Activated CD4-positive, CD25-positive, alpha-beta regulatory T cell treated with anti-CD3 and anti-CD28 coated beads, Interleukin-2, amount 50 U/mL, for 16 hours (primary cell): ENCODE measurements around the gene XPR1.

ENCODE experiments used
- DNase-seq: peaks from one replicate; pipeline ENCODE4 v3.0.0-alpha.2; 2020; ENCODE audit warnings: low read depth, low spot score

The XPR1 gene

DNA sequence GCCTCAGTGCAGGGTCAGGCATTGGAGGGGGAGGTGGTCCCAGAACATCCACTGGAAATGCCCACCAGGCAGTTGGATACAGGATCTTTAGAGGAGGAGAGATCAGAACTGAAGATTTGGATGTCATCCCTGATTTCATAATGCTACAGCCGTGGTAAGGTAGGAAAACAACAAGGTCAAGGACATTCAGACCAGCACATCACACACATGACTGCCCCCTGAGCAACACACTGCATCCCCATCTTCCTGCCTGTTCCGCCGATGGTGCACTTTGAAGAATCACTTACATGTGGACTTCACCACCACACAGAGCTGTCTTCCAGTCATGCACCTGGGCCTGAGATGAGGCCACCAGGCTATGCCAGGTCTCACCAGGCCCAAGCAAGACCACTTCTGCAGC lies 297.6 kb downstream of the XPR1 start:
- no peak for DNase-seq

DNA sequence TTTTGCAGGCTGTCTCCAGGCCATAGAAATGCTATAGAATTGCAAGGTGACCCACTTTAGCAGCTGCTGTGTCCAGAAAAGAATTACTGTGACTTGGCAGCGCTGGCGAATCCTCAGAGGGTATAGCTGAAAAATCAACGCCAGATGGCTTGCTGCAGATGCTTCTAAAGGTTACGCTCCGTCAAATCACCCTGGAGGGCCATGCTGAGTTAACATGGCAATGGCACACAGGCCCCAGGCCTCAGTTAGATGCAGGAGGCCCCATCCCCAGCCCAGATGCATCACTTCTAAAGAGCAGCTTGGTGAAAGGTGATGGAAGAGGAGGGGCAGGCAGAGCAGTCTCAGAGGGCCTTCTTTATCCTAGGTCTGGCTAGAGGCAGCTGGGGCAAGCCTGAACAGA lies 298.9 kb downstream of the XPR1 start:
- DNase-seq, result no peak

DNA sequence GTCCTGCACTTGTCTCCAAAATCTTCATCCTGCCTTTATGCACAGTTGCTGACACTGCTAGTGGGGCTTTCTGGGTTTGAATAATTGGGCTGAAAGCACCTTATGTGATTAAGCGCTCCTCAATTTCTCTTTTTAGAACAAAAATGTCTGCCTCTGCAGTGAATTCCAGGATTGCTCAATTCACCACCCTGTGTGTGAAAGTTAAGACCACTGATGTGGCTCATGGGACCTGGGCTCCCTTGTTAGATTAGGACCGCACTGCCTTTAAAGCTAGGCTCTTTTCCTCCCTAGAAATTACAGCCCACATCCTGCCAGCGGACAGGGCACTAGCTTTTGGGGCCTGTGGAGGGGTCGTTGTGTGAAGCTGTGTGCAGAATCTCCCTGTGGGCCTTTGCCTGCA lies 299.7 kb downstream of the XPR1 start:
- DNase-seq, result no peak

DNA sequence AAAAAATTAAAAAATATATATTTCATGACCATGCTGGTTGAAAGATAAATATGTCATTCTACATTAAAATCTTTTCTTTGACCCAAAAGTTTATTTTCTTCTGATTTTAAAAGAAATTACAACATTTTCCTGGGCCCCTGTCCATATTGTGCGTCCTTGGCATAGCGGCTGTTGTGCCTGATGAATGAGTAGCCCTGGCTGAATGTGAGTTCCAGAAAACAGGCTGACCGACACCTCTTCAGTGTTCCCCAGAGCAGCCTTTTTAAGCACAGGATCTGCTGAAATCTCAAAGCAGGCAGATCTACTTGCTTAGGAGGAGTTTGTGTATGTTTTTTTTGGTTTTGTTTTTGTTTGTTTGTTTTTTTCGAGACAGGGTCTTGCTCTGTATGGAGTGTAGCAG lies 300.6 kb downstream of the XPR1 start:
- DNase-seq, result no peak

DNA sequence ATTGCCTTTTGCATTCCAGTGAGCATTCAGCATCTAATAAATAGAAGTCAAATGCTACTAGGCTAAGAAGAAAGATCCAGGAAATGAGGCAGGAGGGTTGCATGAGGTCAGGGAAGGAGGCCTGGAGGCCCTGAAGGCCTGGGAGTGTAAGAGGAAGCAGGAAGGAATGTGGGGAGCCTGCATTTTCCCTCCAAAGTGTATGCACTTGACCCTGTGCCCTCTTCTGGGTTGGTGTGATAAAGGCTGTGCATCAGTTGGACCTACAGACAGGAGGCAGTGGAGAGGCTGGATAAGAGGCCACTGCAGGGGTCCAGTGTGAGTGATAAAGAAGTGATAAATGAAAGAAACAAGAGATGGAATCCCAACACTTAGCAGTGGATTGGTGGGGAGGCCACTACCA lies 301.3 kb downstream of the XPR1 start:
- no peak for DNase-seq

DNA sequence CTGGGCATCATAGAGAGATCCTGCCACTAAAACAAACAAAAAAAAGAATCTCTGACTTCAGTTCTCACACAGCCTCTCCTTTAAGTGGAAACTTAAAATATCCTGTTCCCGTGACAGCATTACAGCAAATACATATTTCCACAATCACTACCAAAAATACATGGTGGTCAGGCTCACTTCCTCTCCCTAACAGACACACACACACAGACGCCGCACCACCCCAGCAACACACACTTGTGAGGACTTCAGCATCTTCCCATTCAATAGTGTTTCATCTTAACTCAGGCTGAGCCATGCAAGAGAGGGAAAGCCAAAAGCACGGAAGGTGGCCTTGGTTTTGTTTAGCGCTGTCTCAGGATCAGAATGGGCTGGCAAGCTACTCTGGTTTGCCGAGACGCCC lies 302.7 kb downstream of the XPR1 start:
- DNase-seq, result no peak

DNA sequence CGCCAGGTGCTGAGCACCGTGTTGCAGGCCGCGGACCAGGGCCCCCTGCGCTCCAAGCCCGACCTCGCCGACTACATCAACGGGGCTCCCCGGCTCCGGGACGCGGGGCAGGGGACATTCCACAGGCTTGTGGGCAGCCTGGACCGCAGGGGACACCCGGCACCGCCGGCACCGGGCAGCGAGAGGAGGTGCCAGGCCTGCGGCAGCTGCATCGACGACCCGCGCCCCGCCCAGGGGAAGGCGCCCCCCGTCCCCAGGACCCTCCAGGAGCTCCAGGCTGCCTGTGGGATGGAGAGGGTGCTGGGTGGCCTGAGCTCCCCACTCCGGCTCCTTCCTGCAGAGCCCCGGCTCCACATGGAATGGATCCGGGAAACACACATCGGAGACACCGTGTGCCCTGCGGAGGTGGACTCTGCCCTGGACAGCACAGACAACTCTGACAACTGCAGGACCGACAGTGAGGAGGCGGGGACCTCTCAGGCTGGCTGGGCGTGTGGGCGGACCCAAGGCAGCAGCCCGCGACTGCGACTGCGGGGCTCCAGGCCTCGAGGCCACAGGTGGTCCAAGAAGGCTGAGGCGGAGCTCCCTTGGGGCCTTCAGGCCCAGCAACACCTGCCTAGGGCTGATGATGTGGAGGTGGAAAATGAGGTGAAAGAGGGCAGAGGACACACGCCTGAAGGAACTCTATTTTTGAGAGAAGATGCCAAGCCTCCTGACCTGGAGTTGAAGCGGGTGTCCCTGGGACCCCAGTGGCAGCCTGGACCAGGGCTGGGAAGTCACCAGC lies 303.7 kb downstream of the XPR1 start:
- no peak for DNase-seq

DNA sequence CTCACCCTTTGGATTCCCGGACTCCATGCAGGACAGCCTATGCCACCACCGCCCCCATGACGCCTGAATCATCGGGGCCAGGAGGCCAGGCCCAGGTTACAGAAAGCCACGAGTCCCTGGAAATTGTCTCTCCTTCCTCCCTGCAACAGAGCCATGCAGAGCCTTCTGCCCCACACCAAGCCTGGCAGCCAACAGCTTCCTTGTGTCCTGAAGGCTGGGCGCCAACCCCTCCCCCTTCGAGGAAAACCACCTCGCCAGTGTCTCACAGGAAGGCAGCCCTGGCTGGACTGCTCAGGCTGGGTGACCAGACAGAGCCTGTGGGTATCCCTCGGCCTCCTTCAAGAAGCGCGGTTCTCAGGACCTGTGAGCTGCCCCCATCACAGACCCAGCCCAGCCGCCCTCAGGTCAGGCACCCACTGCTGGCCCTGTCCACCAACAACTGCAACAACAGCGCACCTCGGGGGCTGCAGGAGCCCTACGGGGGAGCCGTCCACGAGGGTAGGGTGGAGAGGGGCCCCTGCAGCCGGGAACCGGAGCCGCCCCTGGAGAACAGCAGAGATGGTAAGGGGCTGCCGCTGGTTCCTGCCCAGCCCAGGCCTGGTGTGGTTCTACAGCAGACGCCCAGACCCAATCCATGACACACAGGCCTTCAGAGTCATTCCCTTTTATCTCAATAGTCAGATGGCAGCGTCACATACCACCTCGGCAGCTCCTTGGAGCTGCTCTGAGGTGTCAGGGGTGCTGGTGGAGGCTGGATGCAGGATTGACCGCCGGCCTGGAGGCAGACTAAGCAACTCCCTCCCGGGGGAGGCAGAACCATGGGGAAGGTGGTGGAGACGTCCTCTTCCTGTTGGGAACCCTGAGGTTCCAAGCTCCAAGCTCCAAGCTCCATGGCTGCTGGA lies 304.5 kb downstream of the XPR1 start:
- no peak for DNase-seq

DNA sequence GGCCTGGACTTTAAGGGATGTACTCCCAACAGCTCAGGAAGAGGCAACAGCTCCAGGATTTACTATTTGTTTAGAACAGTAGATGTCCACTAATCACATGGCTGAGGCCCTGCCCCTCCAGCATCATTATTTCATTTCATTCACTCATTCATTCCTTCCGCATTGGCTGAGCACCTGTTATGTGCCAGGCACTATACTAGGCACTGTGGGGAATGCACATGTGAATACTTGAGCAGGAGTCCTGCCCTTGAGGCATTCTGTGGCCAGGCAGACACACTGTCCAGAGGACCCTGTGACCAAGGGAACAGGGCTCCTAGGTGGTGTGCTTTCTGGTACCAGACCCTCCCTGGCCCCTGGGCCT lies 305.2 kb downstream of the XPR1 start:
- no peak for DNase-seq

DNA sequence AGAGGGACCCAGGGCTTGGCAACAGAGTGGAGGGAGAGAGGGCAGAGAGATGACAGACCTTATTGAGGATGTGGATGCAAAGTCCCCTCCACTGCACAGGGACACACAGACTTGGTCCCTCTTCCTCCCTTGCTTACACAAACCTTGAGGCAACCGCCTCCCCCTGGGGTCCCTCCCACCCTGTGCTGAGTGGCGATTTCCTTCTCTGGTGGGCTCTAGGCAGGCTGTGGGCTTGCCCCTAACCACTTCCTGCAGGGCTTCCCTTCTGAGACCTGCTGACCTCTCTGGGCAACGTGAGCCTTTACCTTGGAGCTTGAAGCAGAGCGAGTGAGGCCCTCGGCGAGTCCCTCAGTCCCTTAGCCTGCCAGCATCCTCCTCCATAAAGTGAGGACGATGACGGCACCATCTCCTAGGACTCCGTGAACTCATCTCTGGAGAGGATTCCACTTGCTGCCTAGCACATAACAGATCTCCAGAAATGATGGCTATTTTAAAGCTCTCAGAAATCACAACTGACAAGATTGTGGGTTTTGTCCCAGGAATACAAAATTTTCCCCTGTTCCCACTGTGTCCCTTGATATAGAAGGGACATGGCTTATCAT lies 305.9 kb downstream of the XPR1 start:
- DNase-seq, result no peak

DNA sequence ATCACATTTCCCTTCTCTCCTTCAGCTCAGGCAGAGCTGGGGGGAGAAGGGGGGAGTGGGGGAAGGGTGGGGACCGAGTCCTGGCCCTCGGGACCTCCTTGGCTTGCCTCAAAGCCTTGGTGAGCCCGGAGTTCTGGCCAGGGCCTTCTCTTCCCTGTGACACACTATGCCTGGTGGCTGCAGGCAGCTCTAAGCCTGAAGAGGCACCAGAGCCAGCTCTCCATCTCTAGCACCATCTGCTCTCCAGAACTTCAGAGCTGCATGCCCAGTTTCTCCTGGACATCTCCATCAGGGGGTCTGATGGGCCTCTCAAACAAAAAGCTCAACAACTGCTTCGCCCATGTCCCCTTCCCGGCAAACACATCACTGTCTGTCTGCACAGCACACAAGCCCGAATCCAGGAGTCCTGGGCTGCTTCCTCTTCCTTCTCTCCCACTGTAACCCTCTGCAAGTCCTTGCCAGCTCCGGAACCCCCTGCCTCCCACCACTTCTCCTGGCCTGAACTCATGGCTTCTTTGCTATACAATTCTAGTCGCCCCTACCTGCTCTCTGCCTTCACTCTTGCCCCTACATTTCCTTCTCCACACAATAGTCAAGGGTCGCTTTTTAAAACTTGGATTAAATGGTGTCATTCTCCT lies 307.4 kb downstream of the XPR1 start:
- no peak for DNase-seq

DNA sequence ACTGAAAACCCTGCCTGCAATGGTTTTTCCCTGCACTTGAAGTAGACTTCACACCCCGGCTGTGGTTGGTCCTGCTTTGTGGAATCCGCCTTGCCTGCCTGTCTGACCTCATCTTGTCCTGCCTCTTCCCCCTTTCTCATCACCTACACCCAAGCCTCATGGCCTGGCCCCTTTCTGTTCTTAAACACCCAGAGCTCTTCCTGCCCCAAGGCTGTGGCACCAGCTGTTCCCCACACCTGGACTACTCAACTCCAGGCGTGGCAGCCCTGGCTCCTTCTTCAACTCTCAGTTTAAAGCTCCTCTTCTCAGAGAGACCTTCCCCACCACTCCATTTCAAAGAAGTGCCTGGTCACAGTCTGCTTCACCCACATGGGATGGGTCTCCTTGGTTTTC lies 307.9 kb downstream of the XPR1 start:
- no peak for DNase-seq
